Ramos (cell line): Measurements from ENCODE around the gene DNAH17.

Experiments
- in situ Hi-C: fragments of 300-500 bp; cut with MboI; formaldehyde crosslinking; loops from one replicate; pipeline ENCODE4 v1.14.3; 2022; ENCODE audit warnings: low sequenced_read_pairs; ENCODE audit not compliant: unreplicated experiment

DNAH17 gene

DNA sequence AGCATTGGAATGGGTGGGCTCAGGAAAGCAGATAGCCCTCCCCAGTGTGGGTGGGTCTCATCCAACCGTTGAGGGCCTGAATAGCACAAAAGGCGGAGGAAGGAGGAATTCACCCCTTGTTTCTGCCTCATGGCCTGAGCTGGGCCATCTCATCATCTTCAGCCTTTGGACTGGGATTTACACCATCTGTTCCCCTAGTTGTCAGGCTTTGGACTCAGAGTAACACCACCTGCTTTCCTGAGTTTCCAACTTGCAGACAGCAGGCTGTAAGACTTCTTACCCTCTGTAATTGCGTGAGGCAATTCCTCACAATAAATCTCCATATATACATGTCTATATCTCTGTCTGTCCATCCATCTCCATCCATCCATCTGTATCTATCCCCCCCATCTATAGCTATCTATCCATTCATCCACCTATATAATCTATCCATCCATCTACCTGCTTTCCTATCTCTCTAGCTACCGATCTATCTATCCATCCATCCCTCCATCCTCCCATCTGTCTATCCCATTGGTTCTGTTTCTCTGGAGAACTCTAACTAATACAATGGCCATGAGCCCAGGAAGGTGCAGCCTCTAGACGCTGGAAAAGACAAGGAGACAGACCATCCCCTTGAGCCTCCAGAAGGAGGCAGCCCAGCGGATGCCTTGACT is 21.3 kb downstream of the DNAH17 start:
- in situ Hi-C loops, result no loop called here

DNA sequence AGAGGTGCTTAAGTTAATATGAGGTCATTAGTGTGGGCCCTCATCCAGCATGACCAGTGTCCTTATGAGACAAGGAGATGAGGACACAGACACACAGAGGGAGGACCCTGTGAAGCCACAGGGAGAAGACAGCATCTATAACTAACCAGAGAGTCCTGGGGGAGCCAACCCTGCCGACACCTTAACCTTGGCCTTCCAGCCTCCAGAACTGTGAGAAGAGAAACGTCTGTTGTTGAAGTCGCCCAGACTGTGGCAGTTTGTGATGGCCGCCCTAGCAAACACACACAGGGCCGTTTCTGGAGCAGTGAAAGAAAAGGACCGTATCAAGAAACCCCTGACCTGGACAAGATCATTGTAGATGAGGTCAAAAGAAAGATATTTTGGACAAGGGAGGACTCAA is 26.7 kb downstream of the DNAH17 start:
- in situ Hi-C loops, result no loop called here

GRCh38 chr17:78548725-78549124 is 28.5 kb downstream of the DNAH17 start:
- in situ Hi-C loops, result no loop called here

DNA sequence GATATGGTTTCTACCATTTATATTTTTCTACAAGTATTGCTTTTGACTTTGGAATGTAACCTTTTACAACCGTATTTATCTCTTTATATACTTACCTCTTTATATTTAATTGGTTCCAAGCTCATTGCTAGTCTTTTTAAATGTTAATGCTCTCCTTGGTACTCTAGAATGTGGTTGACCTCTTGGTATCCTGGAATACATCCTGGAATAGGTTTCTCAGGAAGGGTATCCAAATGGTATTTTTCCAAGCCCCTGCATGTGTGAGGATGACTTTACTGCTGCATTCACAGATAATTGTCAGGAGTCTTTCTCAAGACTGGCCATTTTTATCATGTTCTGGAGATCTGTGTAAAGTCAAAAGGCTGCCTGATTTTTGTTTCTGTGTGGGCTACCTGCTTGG is 30.2 kb downstream of the DNAH17 start:
- in situ Hi-C loops, result no loop called here

DNA sequence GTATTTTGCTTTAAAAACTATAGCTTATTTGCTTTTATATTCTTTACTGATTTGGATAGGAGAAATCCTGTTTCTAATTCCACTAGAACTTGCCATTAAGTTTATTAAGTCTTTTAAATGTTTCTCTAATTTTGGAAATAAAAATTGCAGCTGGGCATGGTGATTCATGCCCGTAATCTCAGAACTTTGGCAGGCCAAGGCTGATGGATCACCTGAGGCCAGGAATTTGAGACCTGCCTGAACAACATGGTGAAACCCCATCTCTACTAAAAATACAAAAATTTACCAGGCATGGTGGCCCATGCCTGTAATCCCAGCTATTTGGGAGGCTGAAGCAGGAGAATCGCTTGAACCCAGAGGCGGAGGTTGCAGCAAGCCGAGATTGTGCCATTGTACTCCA is 30.7 kb downstream of the DNAH17 start:
- in situ Hi-C loops, result no loop called here

- in situ Hi-C loops, result no loop called here
Observed at GRCh38 chr17:78544881-78545755, 32.1 kb downstream of the DNAH17 start.

GRCh38 chr17:78541488-78542206 is 35.5 kb downstream of the DNAH17 start:
- in situ Hi-C loops, result no loop called here

GRCh38 chr17:78539781-78540180 is 37.4 kb downstream of the DNAH17 start:
- in situ Hi-C loops, result no loop called here

DNA sequence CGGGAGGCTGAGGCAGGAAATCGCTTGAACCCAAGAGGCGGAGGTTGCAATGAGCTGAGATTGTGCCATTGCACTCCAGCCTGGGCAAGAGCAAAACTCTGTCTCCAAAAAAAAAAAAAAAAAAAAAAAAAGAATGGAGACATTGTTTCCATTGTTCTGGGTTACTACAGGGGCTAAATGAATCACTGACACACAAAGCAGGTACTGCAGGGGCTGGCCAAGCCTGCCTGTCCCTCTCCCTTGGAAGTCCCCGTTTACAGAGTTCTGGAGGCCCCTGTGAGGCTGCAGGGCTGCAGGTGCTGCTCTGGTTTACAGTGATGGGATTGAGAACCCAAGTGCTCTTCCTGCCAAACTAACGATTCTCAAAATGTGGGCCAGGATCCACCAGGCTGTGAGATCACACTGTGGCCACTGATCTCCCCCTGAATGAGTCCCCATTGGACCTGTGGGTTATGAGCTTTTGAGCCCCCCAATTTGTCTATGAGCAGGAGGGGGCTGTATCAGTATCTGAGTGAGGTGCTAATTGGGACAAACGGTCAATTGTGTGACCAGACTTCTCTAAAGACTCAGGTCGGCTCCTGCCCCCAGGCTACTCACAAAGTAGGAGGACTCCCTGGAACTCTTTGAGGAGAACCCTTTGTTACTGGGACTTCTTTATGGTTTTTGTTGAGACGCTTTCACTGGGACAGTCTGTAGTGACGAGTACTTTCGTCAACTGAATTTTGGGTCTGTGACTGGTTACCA is 39.0 kb downstream of the DNAH17 start:
- in situ Hi-C loops, result no loop called here

DNA sequence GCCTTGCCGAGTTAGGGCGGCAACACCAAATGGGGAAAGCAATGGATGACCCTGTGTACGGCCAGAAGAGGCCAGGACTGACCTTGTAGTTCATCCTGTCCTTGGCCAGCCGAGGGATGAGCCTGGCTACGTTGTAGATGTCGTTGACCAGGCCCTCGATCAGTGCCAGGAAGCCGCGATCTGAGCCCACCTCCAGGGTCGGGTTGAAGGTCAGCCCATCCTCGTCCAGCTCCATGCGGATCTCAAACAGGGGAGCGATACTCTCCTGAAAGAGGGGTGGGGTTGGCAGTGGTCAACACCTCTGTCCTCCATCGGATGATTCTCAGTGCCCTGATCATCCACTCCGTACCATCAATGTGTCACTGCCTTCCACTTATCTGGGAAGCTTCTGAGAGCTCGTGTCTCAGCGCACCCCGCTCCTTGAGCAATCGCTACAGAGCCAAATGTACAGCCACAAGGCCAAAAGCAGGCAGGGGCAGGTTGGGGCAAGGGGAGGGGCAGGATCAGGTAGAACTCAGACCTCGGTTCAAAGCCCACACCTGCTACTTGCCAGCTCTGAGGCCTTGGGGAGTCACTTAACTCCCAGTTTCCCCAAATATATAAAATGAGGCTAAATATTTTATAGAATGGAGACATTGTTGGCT is 39.9 kb downstream of the DNAH17 start:
- in situ Hi-C loops, result no loop called here

GRCh38 chr17:78535273-78536197 is 41.7 kb downstream of the DNAH17 start:
- in situ Hi-C loops, result no loop called here

- in situ Hi-C loops, result no loop called here
Observed at GRCh38 chr17:78534492-78535272, 42.5 kb downstream of the DNAH17 start.

DNA sequence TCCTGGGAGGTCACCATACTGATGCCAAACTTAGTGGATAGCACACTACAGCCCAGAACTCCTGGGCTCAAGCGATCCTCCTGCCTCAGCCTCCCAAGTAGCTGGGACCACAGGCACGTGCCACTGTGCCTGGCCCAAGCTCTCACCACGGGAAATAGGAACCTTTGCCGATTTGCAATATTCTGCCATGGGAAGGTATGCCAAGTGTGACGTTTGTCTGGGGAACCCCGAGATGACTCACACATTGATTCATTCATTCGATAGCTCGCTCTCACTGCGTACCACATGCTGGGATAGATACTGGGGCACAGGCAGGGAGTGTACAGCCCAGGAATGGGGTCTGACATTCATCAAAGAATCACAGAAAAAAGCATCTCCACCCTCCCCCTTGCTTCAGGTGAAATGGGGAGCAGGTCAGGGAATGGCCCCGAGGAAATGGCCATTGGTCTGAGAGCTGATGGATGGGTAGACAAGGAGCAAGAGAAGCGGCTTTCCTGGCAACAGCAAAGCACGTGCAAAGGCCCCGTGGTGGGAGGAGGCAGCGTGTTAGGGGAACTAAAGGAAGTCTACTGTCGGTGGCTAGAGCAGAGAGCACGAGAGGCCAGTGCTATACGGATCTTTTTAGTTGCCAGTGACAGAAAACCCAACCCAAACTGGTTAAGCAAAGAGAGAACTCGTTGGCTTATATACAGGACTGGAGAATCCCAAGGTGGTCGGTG is 44.1 kb downstream of the DNAH17 start:
- in situ Hi-C loops, result no loop called here

DNA sequence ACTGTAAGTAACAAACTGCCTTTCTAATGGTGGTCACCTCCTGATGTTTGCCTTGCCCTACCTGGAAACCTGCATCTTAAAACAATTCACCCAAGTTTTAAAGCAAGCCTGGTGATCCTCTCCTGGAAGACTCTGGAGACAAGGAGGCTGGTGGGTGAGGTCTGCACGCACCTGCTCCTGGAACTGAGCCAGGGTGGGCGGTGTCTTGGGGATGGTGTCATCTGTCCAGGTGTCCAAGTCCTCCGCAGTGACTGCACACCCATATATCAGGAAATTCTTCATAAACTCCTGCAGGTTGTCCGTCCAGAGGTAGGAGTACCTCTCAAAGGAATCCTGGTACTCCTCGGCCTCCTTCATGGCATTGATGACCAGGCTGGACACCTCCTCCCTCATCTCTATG is 44.9 kb downstream of the DNAH17 start:
- in situ Hi-C loops, result no loop called here

- in situ Hi-C loops, result no loop called here
Observed at GRCh38 chr17:78530675-78531074, 46.5 kb downstream of the DNAH17 start.

DNA sequence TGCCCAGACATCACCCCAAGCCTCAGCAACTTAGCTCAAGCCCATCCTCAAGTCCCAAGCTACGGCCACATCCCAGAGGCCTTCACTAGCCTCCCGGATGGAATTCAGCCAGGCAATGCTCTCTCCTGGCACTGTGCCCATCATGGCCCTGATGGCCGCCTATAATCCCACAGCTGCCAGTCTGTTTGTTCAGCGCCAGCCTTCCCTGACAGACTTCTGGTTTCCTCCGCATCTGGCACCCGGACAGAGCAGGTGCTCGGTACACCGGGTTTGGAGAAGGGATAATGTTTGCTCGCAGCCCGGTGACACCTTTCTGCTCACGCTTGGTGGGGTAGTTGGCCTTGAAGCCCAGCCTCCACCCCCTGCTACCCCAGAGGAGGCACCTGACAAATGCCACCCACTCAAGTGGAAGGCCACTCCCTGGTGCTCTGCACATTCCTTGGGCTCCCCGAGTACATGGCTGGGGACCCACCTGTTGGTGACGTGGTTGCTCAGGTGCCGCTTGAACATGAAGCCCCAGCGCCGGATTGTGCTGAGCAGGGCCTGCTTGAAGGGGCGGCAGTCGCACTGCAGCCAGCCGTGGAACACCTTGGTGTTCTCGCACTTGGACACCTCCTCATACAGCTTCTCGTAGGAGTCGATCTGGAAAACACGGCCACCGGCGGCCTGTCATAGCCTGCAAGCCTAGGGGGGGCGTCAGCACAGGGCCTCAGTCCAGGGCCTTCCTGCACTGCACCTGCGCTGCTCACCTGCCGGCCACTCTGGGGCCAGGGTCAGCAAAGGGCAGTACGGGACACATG is 47.1 kb downstream of the DNAH17 start:
- in situ Hi-C loops, result no loop called here

DNA sequence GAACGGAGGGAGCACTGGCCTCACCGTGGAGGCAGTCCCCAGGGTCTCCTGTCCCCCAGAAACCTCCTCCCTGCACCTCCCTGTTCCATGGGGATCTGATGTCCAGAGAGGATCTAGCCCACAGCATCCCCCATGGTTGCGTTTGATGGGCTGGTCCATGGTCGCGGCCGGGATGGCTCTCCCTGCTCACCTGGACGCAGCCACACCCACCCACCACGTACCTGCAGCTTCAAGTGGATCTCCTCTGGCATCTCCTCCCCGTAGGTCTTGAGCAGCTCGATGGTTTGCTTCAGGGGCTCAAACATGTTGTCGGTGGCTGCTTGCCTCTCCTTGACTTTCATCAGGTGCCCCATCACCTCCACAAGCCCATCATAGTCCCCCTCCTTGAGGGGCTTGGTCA is 47.9 kb downstream of the DNAH17 start:
- in situ Hi-C loops, result no loop called here
